Measurements from ENCODE around the gene SP110. TPM values are rescaled to one million over a fixed set of nuclear protein-coding genes. Genes with fewer than 3 reads are reported as not detected.
"Not testable (repeated sequence)": the region's sequence is repeated elsewhere in the genome, so short reads cannot be mapped to it uniquely, and the experiment has no call there.

The SP110 gene
- total RNA-seq, 1 donor from 2014 or later: 61.7 TPM

DNA sequence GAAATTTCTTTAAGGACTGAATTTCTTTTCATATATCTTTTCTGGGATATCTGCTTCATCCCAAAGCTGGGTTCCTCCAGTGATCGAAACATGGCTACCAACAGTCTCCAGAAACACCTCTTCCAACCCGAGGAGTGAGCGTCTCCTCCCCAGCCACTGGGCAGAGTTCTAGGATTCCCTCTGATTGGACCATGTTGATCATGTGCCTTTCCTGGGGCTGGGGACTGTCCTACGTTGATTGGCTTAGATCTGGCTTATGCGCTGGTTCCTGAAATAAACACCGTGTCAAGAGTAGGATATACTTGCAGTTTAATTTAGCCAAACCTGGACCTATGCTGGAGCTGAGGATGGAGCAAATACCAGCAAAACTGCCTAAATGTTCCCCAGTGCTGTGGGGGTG lies 95.5 kb downstream of the SP110 start:
- H2AFZ ChIP-seq (ENCODE audit: low read depth, low read length): no peak overlapping the region
- Mint-ChIP-seq H3K27ac (ENCODE audit: unreplicated experiment) (no peak overlapping the region), H3K36me3 (ENCODE audit: low read depth, unreplicated experiment) (peaks cover 5% of the 10 kb centered on the region), H3K27me3 (ENCODE audit: low read depth, unreplicated experiment) (peaks cover 2% of the 10 kb centered on the region), H3K9me3 (ENCODE audit: unreplicated experiment) (peaks cover 10% of the 10 kb centered on the region), H3K4me3 (ENCODE audit: unreplicated experiment) (no peak overlapping the region), H3K4me1 (ENCODE audit: low read depth, unreplicated experiment) (no peaks in the 10 kb centered on the region)
- H3K27me3 ChIP-seq (ENCODE audit: insufficient read depth, low read length): no peaks in the 10 kb centered on the region
- H3K36me3 ChIP-seq (ENCODE audit: insufficient read depth, low read length): no peaks in the 10 kb centered on the region
- no peak overlapping the region for H3K9ac ChIP-seq (ENCODE audit: low read length)
- no peak overlapping the region for H3K4me2 ChIP-seq (ENCODE audit: low read length)
- TF ChIP-seq EZH2 (IDR thresholded peaks at IDR 0.05; ENCODE audit: insufficient read depth, low read length) (no peak), CTCF (IDR thresholded peaks at IDR 0.05; ENCODE audit: insufficient read depth, low read depth, low read length) (no peak)
- no peaks in the 10 kb centered on the region for H3K4me1 ChIP-seq (ENCODE audit: insufficient read depth, low read length)
- FAIRE-seq (no peak), DNase-seq (ENCODE audit: low read depth) (no peak)
- no peak overlapping the region for H3K27ac ChIP-seq (ENCODE audit: low read depth, low read length)
- no peak overlapping the region for H3K4me3 ChIP-seq (ENCODE audit: insufficient read depth, low read depth, low read length)
- H3K9me3 ChIP-seq (ENCODE audit: insufficient read depth, low read depth, low read length): no peaks in the 10 kb centered on the region
- no peaks in the 10 kb centered on the region for H3K79me2 ChIP-seq (ENCODE audit: insufficient read depth, low read length)
- H4K20me1 ChIP-seq (ENCODE audit: insufficient read depth, low read length): no peaks in the 10 kb centered on the region

DNA sequence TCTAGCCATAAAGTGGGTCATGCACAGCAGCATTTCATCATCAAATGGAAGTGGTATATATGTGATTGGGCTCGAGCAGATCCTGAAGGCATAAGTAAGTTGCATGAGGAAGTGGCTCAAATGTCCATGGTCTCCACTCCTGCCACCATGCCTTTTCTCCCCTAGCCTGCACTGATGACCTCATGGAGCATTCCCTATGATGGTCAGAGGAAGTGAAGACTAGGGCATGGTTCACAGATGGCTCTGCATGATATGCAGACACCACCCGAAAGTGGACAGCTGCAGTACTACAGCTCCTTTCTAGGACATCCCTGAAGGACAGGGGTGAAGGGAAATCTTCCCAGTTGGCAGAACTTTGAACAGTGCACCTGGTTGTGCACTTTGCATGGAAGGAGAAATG lies 99.4 kb downstream of the SP110 start:
- not testable (repeated sequence) for H3K79me2 ChIP-seq (ENCODE audit: insufficient read depth, low read length); H3K9ac ChIP-seq (ENCODE audit: low read length); H3K27me3 Mint-ChIP-seq (ENCODE audit: low read depth, unreplicated experiment); H3K27me3 ChIP-seq (ENCODE audit: insufficient read depth, low read length); H3K36me3 ChIP-seq (ENCODE audit: insufficient read depth, low read length); H3K4me1 Mint-ChIP-seq (ENCODE audit: low read depth, unreplicated experiment); H4K20me1 ChIP-seq (ENCODE audit: insufficient read depth, low read length); DNase-seq (ENCODE audit: low read depth); H2AFZ ChIP-seq (ENCODE audit: low read depth, low read length); H3K4me3 Mint-ChIP-seq (ENCODE audit: unreplicated experiment); H3K4me3 ChIP-seq (ENCODE audit: insufficient read depth, low read depth, low read length); H3K9me3 ChIP-seq (ENCODE audit: insufficient read depth, low read depth, low read length); H3K27ac Mint-ChIP-seq (ENCODE audit: unreplicated experiment); H3K27ac ChIP-seq (ENCODE audit: low read depth, low read length); H3K4me2 ChIP-seq (ENCODE audit: low read length); H3K36me3 Mint-ChIP-seq (ENCODE audit: low read depth, unreplicated experiment); H3K4me1 ChIP-seq (ENCODE audit: insufficient read depth, low read length); FAIRE-seq
- H3K9me3 Mint-ChIP-seq (ENCODE audit: unreplicated experiment): peaks cover 10% of the 10 kb centered on the region

DNA sequence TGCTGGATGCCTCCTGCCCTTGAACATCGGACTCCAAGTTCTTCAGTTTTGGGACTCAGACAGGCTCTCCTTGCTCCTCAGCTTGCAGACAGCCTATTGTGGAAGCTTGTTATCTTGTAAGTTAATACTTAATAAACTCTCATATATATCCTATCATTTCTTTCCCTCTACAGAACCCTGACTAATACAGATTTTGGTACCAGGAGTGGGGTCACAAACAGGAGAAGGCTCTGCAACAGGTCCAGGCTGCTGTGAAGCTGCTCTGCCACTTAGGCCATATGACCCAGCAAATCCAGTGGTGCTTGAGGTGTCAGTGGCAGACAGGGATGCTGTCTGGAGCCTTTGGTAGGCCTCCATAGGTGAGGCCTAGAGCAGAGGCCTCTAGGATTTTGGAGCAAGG lies 100.0 kb downstream of the SP110 start:
- not testable (repeated sequence) for H3K27ac ChIP-seq (ENCODE audit: low read depth, low read length); H3K9me3 ChIP-seq (ENCODE audit: insufficient read depth, low read depth, low read length); H2AFZ ChIP-seq (ENCODE audit: low read depth, low read length); H3K36me3 ChIP-seq (ENCODE audit: insufficient read depth, low read length); H3K4me3 Mint-ChIP-seq (ENCODE audit: unreplicated experiment); H3K4me1 Mint-ChIP-seq (ENCODE audit: low read depth, unreplicated experiment); H3K9ac ChIP-seq (ENCODE audit: low read length); H3K79me2 ChIP-seq (ENCODE audit: insufficient read depth, low read length); H3K4me3 ChIP-seq (ENCODE audit: insufficient read depth, low read depth, low read length); H3K27me3 ChIP-seq (ENCODE audit: insufficient read depth, low read length); H4K20me1 ChIP-seq (ENCODE audit: insufficient read depth, low read length); H3K36me3 Mint-ChIP-seq (ENCODE audit: low read depth, unreplicated experiment); DNase-seq (ENCODE audit: low read depth); FAIRE-seq; H3K4me2 ChIP-seq (ENCODE audit: low read length); H3K27ac Mint-ChIP-seq (ENCODE audit: unreplicated experiment); H3K27me3 Mint-ChIP-seq (ENCODE audit: low read depth, unreplicated experiment); H3K4me1 ChIP-seq (ENCODE audit: insufficient read depth, low read length)
- H3K9me3 Mint-ChIP-seq (ENCODE audit: unreplicated experiment): peaks cover 14% of the 10 kb centered on the region

Other genes starting within 250 kb of the SP110 start
- 3.5 and 4.2 TPM in 2 replicates for gene SLC16A14, start 151.1 kb downstream of the SP110 start, total RNA-seq
- gene SP140, start 5.8 kb upstream of the SP110 start, total RNA-seq: 14.1 and 18.5 TPM in 2 replicates
- 32.2 and 36.8 TPM in 2 replicates for gene SP140L, start 107.2 kb upstream of the SP110 start, total RNA-seq
- gene SP100, start 196.2 kb upstream of the SP110 start, total RNA-seq: 169 and 186 TPM in 2 replicates

Measured in astrocyte (in vitro differentiated cells and primary cell).